ENCODE data around the gene MED26.

GRCh38 chr19:16601378-16602052 lies 26.5 kb downstream of the MED26 start:
- TF ChIP-seq GATA2 (IDR thresholded peaks at IDR 0.05; ENCODE audit: low read depth, low read length) (no peak), GATA3 (IDR thresholded peaks at IDR 0.05; ENCODE audit: low read depth, low read length) (no peak)

Data from SH-SY5Y (cell line).